Brain microvascular endothelial cell (primary cell): ENCODE data around the gene POLG.

ENCODE experiments used
- DNase-seq: peaks from one replicate; pipeline ENCODE4 v3.0.0-alpha.2; 2020
- H3K27ac ChIP-seq: fragments of 250-450 bp; sonication (Bioruptor Pico); 2 replicates; pipeline ENCODE4 v1.5.1; 2020; ENCODE audit warnings: mild to moderate bottlenecking, moderate library complexity
- H3K27me3 ChIP-seq: fragments of 250-450 bp; sonication (Bioruptor Pico); replicated peaks from 2 replicates; pipeline ENCODE4 v1.5.1; 2020; ENCODE audit warnings: mild to moderate bottlenecking
- H3K36me3 ChIP-seq: fragments of 250-450 bp; sonication (Bioruptor Pico); replicated peaks from 2 replicates; pipeline ENCODE4 v1.5.1; 2020; ENCODE audit warnings: mild to moderate bottlenecking
- H3K4me3 ChIP-seq: 2 replicates; pipeline ENCODE4 v1.5.1; 2011; ENCODE audit warnings: low read depth, mild to moderate bottlenecking, control low read depth, low read length, moderate library complexity
- CTCF ChIP-seq: IDR thresholded peaks from 2 replicates; pipeline ENCODE4 v1.5.1; 2011; ENCODE audit warnings: low read depth, mild to moderate bottlenecking, moderate library complexity, low read length, control low read depth, inconsistent platforms; ENCODE audit errors: missing control alignments
- in situ Hi-C: cut with HindIII; loops from 2 replicates; pipeline ENCODE4 v1.10.0; 2017; ENCODE audit warnings: low sequenced_read_pairs, low pct_ligation_motif_present

POLG gene

DNA sequence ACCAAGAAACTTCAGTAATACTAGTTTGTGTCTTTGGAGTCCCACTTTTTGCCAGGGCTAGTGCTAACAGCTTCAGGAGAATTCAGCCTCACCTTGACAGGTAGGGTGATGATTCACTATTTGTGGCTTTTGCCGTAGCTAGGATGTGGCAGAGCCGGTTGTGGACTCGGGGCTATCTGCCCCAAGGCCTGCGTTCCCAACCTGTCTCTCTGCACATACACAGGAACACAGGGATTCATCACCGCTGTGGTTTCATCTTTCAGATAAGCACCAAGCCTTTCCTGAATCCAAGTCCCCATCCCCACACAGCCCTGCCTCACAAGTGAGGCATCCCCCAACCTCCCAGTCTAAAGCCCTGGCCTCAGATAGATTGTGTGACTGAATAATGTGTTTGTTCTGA lies 45.2 kb upstream of the POLG start:
- Histone ChIP-seq H3K27me3 (peaks cover 89% of the 10 kb centered on the region), H3K36me3 (no peaks in the 10 kb centered on the region), H3K27ac (no peak overlapping the region), H3K4me3 (no peak overlapping the region)
- TF ChIP-seq CTCF, result no peak
- in situ Hi-C loops, result no loop called here
- DNase-seq, result no peak

GRCh38 chr15:89379251-89379695 lies 44.6 kb upstream of the POLG start:
- TF ChIP-seq CTCF, result no peak
- H3K27me3 ChIP-seq, result peaks cover 92% of the 10 kb centered on the region
- H3K36me3 ChIP-seq, result no peaks in the 10 kb centered on the region
- DNase-seq, result no peak
- in situ Hi-C loops, result no loop called here
- no peak overlapping the region for H3K27ac ChIP-seq
- no peak overlapping the region for H3K4me3 ChIP-seq

GRCh38 chr15:89378296-89379151 lies 43.9 kb upstream of the POLG start:
- no peak for TF ChIP-seq CTCF
- Histone ChIP-seq H3K36me3 (no peaks in the 10 kb centered on the region), H3K4me3 (no peak overlapping the region), H3K27me3 (peaks cover 95% of the 10 kb centered on the region), H3K27ac (no peak overlapping the region)
- in situ Hi-C loops, result no loop called here
- no peak for DNase-seq

DNA sequence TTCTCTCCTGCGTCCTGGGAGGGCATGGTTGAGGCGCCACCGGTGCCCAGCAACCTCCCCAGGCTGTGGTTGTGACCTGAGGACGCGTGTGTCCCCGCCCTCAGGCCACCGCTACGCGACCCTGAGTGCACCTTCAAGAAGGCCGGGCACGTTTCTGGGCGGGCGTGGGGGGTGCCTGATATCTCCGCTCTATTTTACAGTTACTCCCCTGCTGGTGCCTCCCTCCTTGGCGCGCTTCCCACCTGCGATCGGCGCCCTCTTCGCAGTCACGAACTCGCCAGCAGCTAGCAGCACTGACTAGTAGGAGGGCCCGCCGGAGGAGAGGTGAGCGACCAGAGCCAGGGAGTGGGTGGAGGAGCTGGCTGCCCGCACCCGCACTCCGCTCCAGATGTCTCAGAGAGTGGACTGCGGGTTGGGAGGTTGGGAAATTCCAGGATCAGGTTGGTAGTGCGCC lies 43.2 kb upstream of the POLG start:
- no peak overlapping the region for H3K4me3 ChIP-seq
- peaks cover 94% of the 10 kb centered on the region for H3K27me3 ChIP-seq
- no peak for DNase-seq
- TF ChIP-seq CTCF, result no peak
- H3K36me3 ChIP-seq, result no peaks in the 10 kb centered on the region
- no peak overlapping the region for H3K27ac ChIP-seq
- in situ Hi-C loops, result no loop called here

DNA sequence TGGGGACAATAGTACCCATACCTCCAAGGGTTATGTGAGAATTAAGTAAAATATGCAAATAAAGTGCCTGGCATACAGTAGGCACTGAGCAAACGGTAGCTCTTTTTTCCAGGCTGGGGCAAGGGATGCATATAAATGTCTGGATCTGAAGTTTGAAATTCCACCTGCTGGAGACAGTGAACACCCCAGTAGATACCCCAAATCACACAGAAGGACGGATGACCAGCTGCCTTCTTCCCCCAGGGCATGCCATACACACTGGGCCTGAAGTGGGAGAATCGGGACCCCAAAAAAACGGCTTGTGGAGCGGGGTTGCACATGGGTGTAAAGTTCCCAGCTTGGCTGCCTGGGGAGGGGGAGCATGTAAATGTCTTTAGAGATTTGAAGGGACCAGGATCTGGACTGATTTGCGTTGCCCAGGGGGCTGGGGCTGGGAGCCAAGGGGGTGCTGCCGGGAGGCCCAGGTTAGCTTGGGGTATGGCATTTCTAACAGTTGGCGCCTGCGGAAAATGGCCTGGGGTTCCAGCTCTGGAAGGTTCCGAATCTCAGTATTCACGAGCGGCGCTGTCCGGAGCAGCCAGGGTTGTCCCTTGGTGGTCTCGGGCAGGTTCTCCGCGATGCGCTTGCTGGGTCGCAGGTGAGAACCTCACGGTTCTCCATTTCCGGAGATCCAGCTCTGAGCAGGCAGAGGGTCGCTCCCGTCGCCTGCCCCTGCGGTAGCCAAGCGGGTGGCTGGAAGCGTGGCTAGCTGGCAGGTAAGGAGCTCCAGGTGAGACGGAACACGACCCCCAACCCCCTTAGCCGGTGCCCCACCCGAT lies 42.6 kb upstream of the POLG start:
- no peak for TF ChIP-seq CTCF
- H3K27me3 ChIP-seq, result peaks cover 94% of the 10 kb centered on the region
- H3K27ac ChIP-seq, result no peak overlapping the region
- DNase-seq, result no peak
- no peak overlapping the region for H3K4me3 ChIP-seq
- in situ Hi-C loops, result no loop called here
- no peaks in the 10 kb centered on the region for H3K36me3 ChIP-seq
